Ishikawa (cell line): ENCODE data around the gene TNPO2.

Experiments
- CEBPB ChIP-seq: IDR thresholded peaks from 2 replicates; pipeline ENCODE4 v1.6.1; 2012
- CREB1 ChIP-seq: IDR thresholded peaks from 2 replicates; pipeline ENCODE4 v1.6.1; 2012; ENCODE audit warnings: low read depth
- EGR1 ChIP-seq: IDR thresholded peaks from 2 replicates; pipeline ENCODE4 v1.6.1; 2012
- EP300 ChIP-seq: IDR thresholded peaks from 2 replicates; pipeline ENCODE4 v1.6.1; 2012; ENCODE audit warnings: borderline replicate concordance
- FOXM1 ChIP-seq: IDR thresholded peaks from 2 replicates; pipeline ENCODE4 v1.6.1; 2012; ENCODE audit warnings: low read depth, borderline replicate concordance
- NFIC ChIP-seq: IDR thresholded peaks from 2 replicates; pipeline ENCODE4 v1.6.1; 2012
- RAD21 ChIP-seq: IDR thresholded peaks from 2 replicates; pipeline ENCODE4 v1.6.1; 2012; ENCODE audit warnings: low read depth
- REST ChIP-seq: IDR thresholded peaks from 2 replicates; pipeline ENCODE4 v1.6.1; 2012; ENCODE audit warnings: low read depth, mild to moderate bottlenecking
- TAF1 ChIP-seq: IDR thresholded peaks from 2 replicates; pipeline ENCODE4 v1.6.1; 2012; ENCODE audit warnings: low read depth, mild to moderate bottlenecking
- TCF12 ChIP-seq: IDR thresholded peaks from 2 replicates; pipeline ENCODE4 v1.6.1; 2012; ENCODE audit warnings: low read depth
- TEAD4 ChIP-seq: IDR thresholded peaks from 2 replicates; pipeline ENCODE4 v1.6.1; 2012
- USF1 ChIP-seq: IDR thresholded peaks from 2 replicates; pipeline ENCODE4 v1.6.1; 2012
- YY1 ChIP-seq: IDR thresholded peaks from 2 replicates; pipeline ENCODE4 v1.6.1; 2012; ENCODE audit warnings: low read depth
- ZBTB7A ChIP-seq: IDR thresholded peaks from 2 replicates; pipeline ENCODE4 v1.6.1; 2012; ENCODE audit warnings: low read depth
- TF ChIP-seq, protein P1 (sequence below): IDR thresholded peaks from 2 replicates; pipeline ENCODE4 v1.6.1; 2012

Gene TNPO2

GRCh38 chr19:12695997-12696365 is 27.8 kb downstream of the TNPO2 start:
- TF ChIP-seq, protein P1, sequence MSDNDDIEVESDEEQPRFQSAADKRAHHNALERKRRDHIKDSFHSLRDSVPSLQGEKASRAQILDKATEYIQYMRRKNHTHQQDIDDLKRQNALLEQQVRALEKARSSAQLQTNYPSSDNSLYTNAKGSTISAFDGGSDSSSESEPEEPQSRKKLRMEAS = peak; percentile 87
- TF ChIP-seq REST = no peak
- TF ChIP-seq EP300 = no peak
- TF ChIP-seq CEBPB = no peak

DNA sequence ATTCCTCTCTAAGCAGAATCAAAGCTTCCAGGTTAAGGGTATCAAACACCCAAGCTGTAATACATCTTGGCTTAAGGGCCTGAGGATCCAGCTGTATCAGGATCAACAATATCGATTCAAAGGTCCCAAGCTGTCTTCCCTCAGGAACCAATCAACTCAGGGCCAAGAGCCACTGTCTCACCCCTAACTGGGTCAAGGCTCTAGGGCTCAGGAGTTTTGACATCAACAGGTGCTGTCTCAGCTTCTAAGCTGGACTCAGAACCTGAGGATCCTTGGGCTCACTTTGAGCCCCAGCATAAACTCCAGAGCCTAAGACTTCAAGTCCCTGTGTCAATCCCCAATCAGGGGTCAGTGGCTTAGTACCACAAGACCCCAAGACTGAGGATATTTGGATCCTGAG is 28.2 kb downstream of the TNPO2 start:
- TF ChIP-seq CEBPB (no peak), FOXM1 (no peak), TCF12 (no peak), NFIC (no peak), ZBTB7A (no peak), CREB1 (no peak), TEAD4 (no peak), TAF1 (no peak), RAD21 (no peak), USF1 (no peak), REST (no peak), EGR1 (no peak), EP300 (no peak), YY1 (no peak)
- TF ChIP-seq, protein P1 = no peak

GRCh38 chr19:12695096-12695495 is 28.6 kb downstream of the TNPO2 start:
- TF ChIP-seq REST = no peak

- TF ChIP-seq TEAD4 (no peak), ZBTB7A (no peak), NFIC (no peak)
Observed at GRCh38 chr19:12694641-12695040, 29.1 kb downstream of the TNPO2 start.

GRCh38 chr19:12692960-12693359 is 30.8 kb downstream of the TNPO2 start:
- TF ChIP-seq YY1 (no peak), TCF12 (no peak), CREB1 (no peak), EP300 (no peak), TAF1 (no peak), ZBTB7A (no peak), USF1 (no peak), RAD21 (no peak), FOXM1 (no peak), NFIC (no peak), EGR1 (no peak), CEBPB (no peak), TEAD4 (no peak), REST (no peak)
- TF ChIP-seq, protein P1 = no peak
